Progenitor cell of endocrine pancreas (in vitro differentiated cells): Measurements from ENCODE around the gene LAIR2. TPM values are rescaled to one million over a fixed set of nuclear protein-coding genes. Genes with fewer than 3 reads are reported as not detected.

Experiments
- DNase-seq: peaks from one replicate; pipeline ENCODE4 v3.0.0; 2021; ENCODE audit warnings: low spot score; ENCODE audit not compliant: unreplicated experiment
- H3K27ac Mint-ChIP-seq: 2 replicates; pipeline ENCODE4 v1.8.0; 2021; ENCODE audit warnings: mild to moderate bottlenecking, moderate library complexity, mixed read lengths
- H3K27me3 Mint-ChIP-seq: 2 replicates; pipeline ENCODE4 v1.8.0; 2021; ENCODE audit warnings: mixed read lengths
- H3K36me3 Mint-ChIP-seq: 2 replicates; pipeline ENCODE4 v1.8.0; 2022; ENCODE audit warnings: mixed read lengths; ENCODE audit not compliant: insufficient read depth
- H3K4me1 Mint-ChIP-seq: 2 replicates; pipeline ENCODE4 v1.8.0; 2021; ENCODE audit warnings: low read depth, mixed read lengths
- H3K4me3 Mint-ChIP-seq: 2 replicates; pipeline ENCODE4 v1.8.0; 2021; ENCODE audit warnings: low read depth, mild to moderate bottlenecking, moderate library complexity, mixed read lengths
- H3K9me3 Mint-ChIP-seq: 2 replicates; pipeline ENCODE4 v1.8.0; 2021; ENCODE audit warnings: low read depth, mixed read lengths
- CTCF ChIP-seq: fragments of 200-600 bp; sonication (generic); IDR thresholded peaks from one replicate; pipeline ENCODE4 v1.5.0; 2021; ENCODE audit warnings: antibody characterized with exemption, mild to moderate bottlenecking; ENCODE audit not compliant: unreplicated experiment
- total RNA-seq: library from RNA; stranded (reverse); gene quantifications from 2 replicates; pipeline ENCODE4 v1.2.1, GENCODE V29; 2021

The LAIR2 gene
- total RNA-seq, 1 donor from 2014 or later: not detected

DNA sequence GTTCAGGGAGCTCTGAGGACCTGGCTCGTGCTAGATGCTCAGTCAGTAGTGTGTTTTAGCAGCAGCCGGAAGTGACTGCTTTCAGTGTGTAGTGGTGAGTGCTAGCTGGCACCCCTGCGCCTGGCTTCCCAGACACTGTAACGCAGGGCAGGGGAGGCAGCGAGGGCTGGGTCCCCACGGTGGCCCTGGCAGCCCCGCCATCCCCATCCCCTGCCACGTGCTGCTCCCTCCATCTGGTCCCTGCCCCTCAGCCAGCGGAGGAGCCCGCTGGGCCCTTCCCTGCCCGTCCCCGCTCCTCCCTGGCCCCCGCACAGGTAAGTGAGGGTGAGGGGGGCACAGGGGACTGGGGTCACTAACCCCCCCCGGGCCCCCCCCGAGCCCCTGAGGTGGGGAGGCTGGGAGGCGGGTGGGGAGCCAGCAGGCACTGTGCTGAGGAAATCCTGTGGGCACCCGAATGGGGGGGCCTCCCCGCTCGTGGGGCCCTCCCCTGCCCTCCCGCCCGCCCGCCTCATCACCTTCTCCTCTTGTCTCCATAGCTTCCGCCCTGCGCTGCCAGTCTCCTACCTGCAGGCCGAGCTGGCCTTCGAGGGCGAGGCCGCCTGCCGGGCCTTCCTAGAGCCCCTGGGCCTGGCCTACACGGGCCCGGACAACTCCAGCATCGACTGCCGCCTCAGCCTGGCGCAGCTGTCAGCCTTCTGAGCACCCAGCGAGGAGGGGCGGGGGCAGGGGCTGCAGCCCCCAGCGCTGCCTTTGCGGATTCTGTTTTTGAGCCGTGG is 42.2 kb upstream of the LAIR2 start:
- Mint-ChIP-seq H3K36me3 (peaks cover 19% of the 10 kb centered on the region), H3K27ac (no peak overlapping the region)

GRCh38 chr19:54461210-54461609 is 41.4 kb upstream of the LAIR2 start:
- H3K27me3 Mint-ChIP-seq: peaks cover 14% of the 10 kb centered on the region
- H3K27ac Mint-ChIP-seq: no peak overlapping the region
- DNase-seq: no peak
- no peak overlapping the region for H3K4me3 Mint-ChIP-seq
- H3K36me3 Mint-ChIP-seq: peaks cover 19% of the 10 kb centered on the region
- no peaks in the 10 kb centered on the region for H3K9me3 Mint-ChIP-seq
- no peak for TF ChIP-seq CTCF
- peaks cover 7% of the 10 kb centered on the region for H3K4me1 Mint-ChIP-seq

More for the DNA sequence above, 42.2 kb upstream of the LAIR2 start:
- DNase-seq: no peak
- peaks cover 8% of the 10 kb centered on the region for H3K27me3 Mint-ChIP-seq
- H3K4me3 Mint-ChIP-seq: no peak overlapping the region
- H3K9me3 Mint-ChIP-seq: no peaks in the 10 kb centered on the region
- TF ChIP-seq CTCF: no peak
- H3K4me1 Mint-ChIP-seq: peaks cover 7% of the 10 kb centered on the region

DNA sequence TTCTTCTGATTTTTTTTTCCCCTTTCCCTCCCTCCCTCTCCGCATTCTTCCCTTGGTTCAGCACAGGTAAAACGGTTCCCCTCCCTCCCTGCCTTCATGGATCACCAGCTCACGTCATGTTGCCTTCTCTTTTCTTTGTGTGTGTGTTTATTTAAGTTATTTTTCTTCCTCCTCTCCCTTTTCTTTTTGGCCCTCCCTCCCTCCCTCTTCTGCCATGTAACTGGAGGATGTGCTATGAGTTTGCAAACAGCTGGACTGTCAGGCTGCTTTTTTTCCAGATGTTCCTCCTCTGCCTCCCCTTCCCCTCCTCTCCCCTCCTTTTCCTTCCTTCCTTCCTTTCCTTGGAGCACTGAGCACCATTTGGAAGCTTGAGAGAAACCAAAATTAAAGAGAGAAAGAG is 41.0 kb upstream of the LAIR2 start:
- peaks cover 18% of the 10 kb centered on the region for H3K27me3 Mint-ChIP-seq

GRCh38 chr19:54462047-54462654 is 40.5 kb upstream of the LAIR2 start:
- Mint-ChIP-seq H3K27me3 (peaks cover 18% of the 10 kb centered on the region), H3K4me1 (peaks cover 7% of the 10 kb centered on the region), H3K36me3 (peaks cover 19% of the 10 kb centered on the region), H3K27ac (no peak overlapping the region), H3K9me3 (no peaks in the 10 kb centered on the region), H3K4me3 (no peak overlapping the region)
- no peak for DNase-seq
- TF ChIP-seq CTCF: no peak

More for the DNA sequence above, 41.0 kb upstream of the LAIR2 start:
- no peak for TF ChIP-seq CTCF
- Mint-ChIP-seq H3K4me1 (peaks cover 7% of the 10 kb centered on the region), H3K4me3 (no peak overlapping the region), H3K27ac (no peak overlapping the region), H3K9me3 (no peaks in the 10 kb centered on the region), H3K36me3 (peaks cover 19% of the 10 kb centered on the region)
- DNase-seq: no peak

GRCh38 chr19:54462655-54463530 is 39.7 kb upstream of the LAIR2 start:
- DNase-seq: no peak
- no peak overlapping the region for H3K27ac Mint-ChIP-seq
- H3K9me3 Mint-ChIP-seq: no peaks in the 10 kb centered on the region
- peaks cover 7% of the 10 kb centered on the region for H3K4me1 Mint-ChIP-seq
- peak; percentile 20 for TF ChIP-seq CTCF
- peaks cover 20% of the 10 kb centered on the region for H3K27me3 Mint-ChIP-seq
- H3K4me3 Mint-ChIP-seq: peak overlapping the region; percentile 24
- peaks cover 19% of the 10 kb centered on the region for H3K36me3 Mint-ChIP-seq
